Measurements from ENCODE around the gene SMYD3. TPM values are rescaled to one million over a fixed set of nuclear protein-coding genes. Genes with fewer than 3 reads are reported as not detected.
A peak's percentile ranks its signal among the peaks of the same experiment; 100 is the strongest.

Gene SMYD3
- total and polyA plus RNA-seq, 9 of the 15 experiments (the other 6 are each of a cell fraction or from before 2014, with no cell fraction given), result 128 to 440 (median 197) TPM

DNA sequence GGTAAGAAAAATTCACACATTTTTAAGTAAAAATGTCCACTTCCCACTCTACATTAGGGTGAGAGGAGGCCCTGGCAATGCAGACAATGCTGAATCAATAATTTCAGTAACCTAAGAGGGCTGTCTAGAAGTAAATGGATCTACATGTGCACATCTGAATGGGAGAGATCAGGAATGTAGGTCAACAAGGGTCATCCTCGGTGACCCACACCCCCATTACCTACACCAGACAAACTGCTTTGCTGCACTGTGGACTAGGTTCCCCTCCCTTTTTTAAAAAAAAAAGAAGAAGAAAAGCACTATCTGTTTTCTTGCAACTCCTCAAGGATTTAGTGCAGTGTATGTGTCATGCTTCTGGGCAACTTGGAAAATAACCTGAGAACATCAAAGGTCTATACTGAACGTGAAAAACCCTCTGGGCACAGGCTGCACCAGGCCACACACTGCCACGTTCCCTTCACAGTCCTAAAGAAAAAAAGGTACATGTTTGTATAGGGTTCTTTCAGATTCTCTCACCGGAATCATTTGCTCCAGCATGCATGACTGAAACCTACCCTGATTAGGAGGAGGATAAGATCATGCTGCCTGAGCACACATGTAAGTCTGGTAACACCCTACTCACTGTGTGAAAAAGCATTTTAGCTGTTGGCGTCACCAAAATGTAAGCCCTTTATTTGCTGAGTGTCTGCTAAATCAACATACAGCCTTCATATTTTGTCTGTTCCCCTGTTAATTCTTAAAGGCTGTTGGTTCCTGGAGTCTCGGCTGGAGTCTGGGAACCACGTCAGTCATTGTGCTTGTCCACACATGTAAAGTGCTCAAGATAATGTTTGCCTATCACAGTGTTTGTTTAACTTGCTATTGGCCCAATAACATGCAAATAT, 341.0 kb downstream of the SMYD3 start (continued):
- TF ChIP-seq, protein P1, sequence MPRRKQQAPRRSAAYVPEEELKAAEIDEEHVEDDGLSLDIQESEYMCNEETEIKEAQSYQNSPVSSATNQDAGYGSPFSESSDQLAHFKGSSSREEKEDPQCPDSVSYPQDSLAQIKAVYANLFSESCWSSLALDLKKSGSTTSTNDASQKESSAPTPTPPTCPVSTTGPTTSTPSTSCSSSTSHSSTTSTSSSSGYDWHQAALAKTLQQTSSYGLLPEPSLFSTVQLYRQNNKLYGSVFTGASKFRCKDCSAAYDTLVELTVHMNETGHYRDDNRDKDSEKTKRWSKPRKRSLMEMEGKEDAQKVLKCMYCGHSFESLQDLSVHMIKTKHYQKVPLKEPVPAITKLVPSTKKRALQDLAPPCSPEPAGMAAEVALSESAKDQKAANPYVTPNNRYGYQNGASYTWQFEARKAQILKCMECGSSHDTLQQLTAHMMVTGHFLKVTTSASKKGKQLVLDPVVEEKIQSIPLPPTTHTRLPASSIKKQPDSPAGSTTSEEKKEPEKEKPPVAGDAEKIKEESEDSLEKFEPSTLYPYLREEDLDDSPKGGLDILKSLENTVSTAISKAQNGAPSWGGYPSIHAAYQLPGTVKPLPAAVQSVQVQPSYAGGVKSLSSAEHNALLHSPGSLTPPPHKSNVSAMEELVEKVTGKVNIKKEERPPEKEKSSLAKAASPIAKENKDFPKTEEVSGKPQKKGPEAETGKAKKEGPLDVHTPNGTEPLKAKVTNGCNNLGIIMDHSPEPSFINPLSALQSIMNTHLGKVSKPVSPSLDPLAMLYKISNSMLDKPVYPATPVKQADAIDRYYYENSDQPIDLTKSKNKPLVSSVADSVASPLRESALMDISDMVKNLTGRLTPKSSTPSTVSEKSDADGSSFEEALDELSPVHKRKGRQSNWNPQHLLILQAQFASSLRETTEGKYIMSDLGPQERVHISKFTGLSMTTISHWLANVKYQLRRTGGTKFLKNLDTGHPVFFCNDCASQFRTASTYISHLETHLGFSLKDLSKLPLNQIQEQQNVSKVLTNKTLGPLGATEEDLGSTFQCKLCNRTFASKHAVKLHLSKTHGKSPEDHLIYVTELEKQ (CRISPR knock-in tag; IDR thresholded peaks at IDR 0.05), result no peak
- TF ChIP-seq, protein P2, sequence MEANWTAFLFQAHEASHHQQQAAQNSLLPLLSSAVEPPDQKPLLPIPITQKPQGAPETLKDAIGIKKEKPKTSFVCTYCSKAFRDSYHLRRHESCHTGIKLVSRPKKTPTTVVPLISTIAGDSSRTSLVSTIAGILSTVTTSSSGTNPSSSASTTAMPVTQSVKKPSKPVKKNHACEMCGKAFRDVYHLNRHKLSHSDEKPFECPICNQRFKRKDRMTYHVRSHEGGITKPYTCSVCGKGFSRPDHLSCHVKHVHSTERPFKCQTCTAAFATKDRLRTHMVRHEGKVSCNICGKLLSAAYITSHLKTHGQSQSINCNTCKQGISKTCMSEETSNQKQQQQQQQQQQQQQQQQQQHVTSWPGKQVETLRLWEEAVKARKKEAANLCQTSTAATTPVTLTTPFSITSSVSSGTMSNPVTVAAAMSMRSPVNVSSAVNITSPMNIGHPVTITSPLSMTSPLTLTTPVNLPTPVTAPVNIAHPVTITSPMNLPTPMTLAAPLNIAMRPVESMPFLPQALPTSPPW (CRISPR knock-in tag; IDR thresholded peaks at IDR 0.05), result 0 out of 2 replicates have a peak, but pooled peaks have one; percentile 22
- no peak for TF ChIP-seq E4F1 (CRISPR knock-in tag; IDR thresholded peaks at IDR 0.05; ENCODE audit: borderline replicate concordance)
- TF ChIP-seq FOXM1 (IDR thresholded peaks at IDR 0.05; ENCODE audit: low read depth), result no peak
- TF ChIP-seq FOXM1 (CRISPR knock-in tag; IDR thresholded peaks at IDR 0.05; ENCODE audit: low read depth), result no peak
- no peak for TF ChIP-seq ERF (CRISPR knock-in tag; IDR thresholded peaks at IDR 0.05)
- TF ChIP-seq SMAD2 (IDR thresholded peaks at IDR 0.05; ENCODE audit: low read depth, low read length), result no peak
- no peak for TF ChIP-seq TOE1 (IDR thresholded peaks at IDR 0.05; ENCODE audit: borderline replicate concordance)
- TF ChIP-seq TOE1 (CRISPR knock-in tag; IDR thresholded peaks at IDR 0.05; ENCODE audit: borderline replicate concordance, low read depth), result no peak
- TF ChIP-seq ZFP1 (CRISPR knock-in tag; IDR thresholded peaks at IDR 0.05), result no peak
- no peak for TF ChIP-seq RFX7 (CRISPR knock-in tag; IDR thresholded peaks at IDR 0.05)
- no peak for TF ChIP-seq YBX1 (IDR thresholded peaks at IDR 0.05)
- TF ChIP-seq CTCFL (IDR thresholded peaks at IDR 0.05; ENCODE audit: borderline replicate concordance, insufficient read depth, low read depth, low read length, poor library complexity, severe bottlenecking), result no peak
- no peak for TF ChIP-seq RB1 (IDR thresholded peaks at IDR 0.05; ENCODE audit: low read depth)
- TF ChIP-seq ZNF140 (CRISPR knock-in tag; IDR thresholded peaks at IDR 0.05), result no peak

Measured in K562 (cell line).